B cell (primary cell): ENCODE measurements around the gene MBTPS2. TPM values are rescaled to one million over a fixed set of nuclear protein-coding genes. Genes with fewer than 3 reads are reported as not detected.

Experiments
- ATAC-seq: fragments of 200-7000 bp; cut with Tn5 transposase; one replicate; pipeline ENCODE4 v1.10.0; 2021; ENCODE audit warnings: low read depth, mild to moderate bottlenecking, moderate number of reproducible peaks, moderate library complexity
- CTCF ChIA-PET: fragments of 350-600 bp; sonication (Branson Sonifier 250); formaldehyde crosslinking; loops from one replicate; lab custom pipeline; 2021; ENCODE audit warnings: antibody characterized with exemption, inconsistent platforms; lab: Charles Lee
- POLR2A ChIA-PET: fragments of 350-600 bp; sonication (Branson Sonifier 250); formaldehyde crosslinking; loops from one replicate; lab custom pipeline; 2021; ENCODE audit warnings: antibody characterized with exemption; lab: Charles Lee
- DNase-seq: peaks from one replicate; pipeline ENCODE4 v3.0.0; 2013
- H2AFZ ChIP-seq: 2 replicates; pipeline ENCODE4 v1.6.1; 2012; ENCODE audit warnings: mild to moderate bottlenecking, low read depth, low read length; ENCODE audit not compliant: insufficient read depth, poor library complexity, severe bottlenecking
- H3K27ac ChIP-seq, 2 donors: 1 replicate in 1 of 2; 2 replicates in 1 of 2; pipeline ENCODE4 v1.5.1; 2012 to 2013; ENCODE audit warnings: low read length in 2 of 2, mild to moderate bottlenecking in 2 of 2, moderate library complexity in 1 of 2
- H3K27me3 ChIP-seq, 4 experiments: fragments of 200-600 bp in 1 of 4; sonication (generic) in 1 of 4; replicated peaks in 1 of 4; 1 replicate in 2 of 4; 2 replicates in 2 of 4; pipeline versions ENCODE4 v1.6.1 to v1.7.0; 2013 to 2016; ENCODE audit warnings: low read length in 3 of 4, mild to moderate bottlenecking in 2 of 4, mixed read lengths in 1 of 4, moderate library complexity in 1 of 4; ENCODE audit not compliant: insufficient read depth in 4 of 4, control insufficient read depth in 3 of 4; ENCODE audit errors: control extremely low read depth in 1 of 4
- H3K36me3 ChIP-seq, 2 experiments: replicated peaks in 1 of 2; 1 replicate in 1 of 2; 2 replicates in 1 of 2; pipeline versions ENCODE4 v1.6.1 to v1.7.1; 2013; ENCODE audit warnings: low read length in 1 of 2; ENCODE audit not compliant: insufficient read depth in 2 of 2, control insufficient read depth in 1 of 2; ENCODE audit errors: control extremely low read depth in 1 of 2, extremely low read depth in 1 of 2
- H3K4me1 ChIP-seq, 2 donors: fragments of 200-600 bp in 1 of 2; sonication (generic) in 1 of 2; 1 replicate in 1 of 2; 2 replicates in 1 of 2; pipeline versions ENCODE4 v1.5.1 to v1.6.1; 2013 to 2017; ENCODE audit warnings: low read length in 2 of 2; ENCODE audit not compliant: control insufficient read depth in 2 of 2, insufficient read depth in 2 of 2
- H3K4me2 ChIP-seq: replicated peaks from 2 replicates; pipeline ENCODE3; 2012; ENCODE audit warnings: mild to moderate bottlenecking, low read depth, low read length; ENCODE audit not compliant: poor library complexity, severe bottlenecking
- H3K4me3 ChIP-seq, 5 experiments: fragments of 200-600 bp in 1 of 5; sonication (generic) in 1 of 5; 1 replicate in 3 of 5; 2 replicates in 2 of 5; pipeline versions ENCODE4 v1.5.1 to v1.7.0; 2011 to 2016; ENCODE audit warnings: low read length in 4 of 5, mild to moderate bottlenecking in 4 of 5, low read depth in 2 of 5, control low read depth in 1 of 5, moderate library complexity in 1 of 5; ENCODE audit not compliant: insufficient read depth in 1 of 5; ENCODE audit errors: control extremely low read depth in 1 of 5, extremely low read depth in 1 of 5
- H3K79me2 ChIP-seq: fragments of 200-600 bp; sonication (generic); one replicate; pipeline ENCODE4 v1.6.0; 2016; ENCODE audit warnings: low read length; ENCODE audit not compliant: control insufficient read depth, insufficient read depth
- H3K9ac ChIP-seq: fragments of 200-600 bp; sonication (generic); 2 replicates; pipeline ENCODE4 v1.6.1; 2017; ENCODE audit warnings: mild to moderate bottlenecking, low read length, moderate library complexity
- H3K9me3 ChIP-seq, 3 donors: one replicate each; pipeline versions ENCODE4 v1.6.1 to v1.7.1; 2013; ENCODE audit warnings: low read length in 2 of 3; ENCODE audit not compliant: control insufficient read depth in 2 of 3, insufficient read depth in 1 of 3; ENCODE audit errors: control extremely low read depth in 1 of 3
- H4K20me1 ChIP-seq: 2 replicates; pipeline ENCODE4 v1.6.0; 2012; ENCODE audit warnings: mild to moderate bottlenecking, low read length; ENCODE audit not compliant: insufficient read depth, control insufficient read depth, poor library complexity, severe bottlenecking
- H3K27ac Mint-ChIP-seq: one replicate; pipeline ENCODE4 v1.8.0; 2021; ENCODE audit warnings: mixed read lengths
- H3K27me3 Mint-ChIP-seq: one replicate; pipeline ENCODE4 v1.8.0; 2021; ENCODE audit warnings: mixed read lengths
- H3K4me1 Mint-ChIP-seq: one replicate; pipeline ENCODE4 v1.8.0; 2021; ENCODE audit warnings: mixed read lengths
- H3K4me3 Mint-ChIP-seq: one replicate; pipeline ENCODE4 v1.8.0; 2021; ENCODE audit warnings: mixed read lengths
- H3K9me3 Mint-ChIP-seq: one replicate; pipeline ENCODE4 v1.8.0; 2022; ENCODE audit warnings: mixed read lengths; ENCODE audit not compliant: insufficient read depth
- EZH2 ChIP-seq: IDR thresholded peaks from 2 replicates; pipeline ENCODE4 v1.6.1; 2012; ENCODE audit warnings: borderline replicate concordance, low read depth, mild to moderate bottlenecking, moderate library complexity, low read length; ENCODE audit not compliant: insufficient read depth, poor library complexity, severe bottlenecking
- WGBS: methylation state at CpG from one replicate; pipeline ENCODE4 v1.1.5; 2013; ENCODE audit warnings: missing lambda C conversion rate; ENCODE audit not compliant: insufficient coverage; 5-methylcytosine and 5-hydroxymethylcytosine counted together
- intact Hi-C: fragments of 100-400 bp; cut with micrococcal nuclease; formaldehyde crosslinking; loops from one replicate; pipeline ENCODE4 v1.10.0; 2022
- polyA plus RNA-seq: library from polyadenylated mRNA; depleted of rRNA; stranded (reverse); fragments of >200 nt; gene quantifications from 2 replicates; pipeline ENCODE4 v1.2.3, GENCODE V29; 2012
- total RNA-seq, 2 donors: library from RNA; stranded (reverse); fragments of 120-200 nt in 1 of 2; gene quantifications; 1 replicate in 1 of 2; 2 replicates in 1 of 2; pipeline versions ENCODE4 v1.2.3 to v1.2.4, GENCODE V29; 2013 to 2022
- TF ChIP-seq, protein P1 (sequence below): fragments of 200-600 bp; IDR thresholded peaks from one replicate; pipeline ENCODE4 v1.8.0; 2022; ENCODE audit warnings: antibody characterized with exemption, mild to moderate bottlenecking

Gene MBTPS2
- total and polyA plus RNA-seq, 2 donors (not counting 1 experiment from before 2014, with no cell fraction given) = 1.8 to 8.2 TPM

DNA sequence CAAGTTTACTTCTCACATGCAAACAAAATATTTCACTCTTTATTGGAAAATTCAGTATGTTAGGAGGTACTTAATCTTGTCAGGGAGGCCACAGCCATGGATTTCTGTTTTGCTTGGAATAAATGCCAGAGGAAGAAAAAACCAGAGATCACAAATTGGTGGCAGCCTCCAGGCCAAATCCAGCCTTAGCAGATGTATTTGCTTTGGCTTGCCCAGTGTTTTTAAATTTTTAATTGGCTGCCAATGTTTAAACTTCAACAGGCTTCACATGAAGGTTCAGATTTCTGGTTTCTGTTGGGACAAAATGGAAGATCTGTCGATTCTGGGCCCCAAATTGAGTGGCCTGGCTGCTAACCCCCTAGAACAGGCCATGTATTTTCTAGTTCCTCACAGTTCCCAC lies 35.6 kb downstream of the MBTPS2 start:
- ChIA-PET CTCF (no interaction called here), POLR2A (no interaction called here)
- Histone ChIP-seq H3K4me2 (no peak overlapping the region), H3K4me1 (no peaks in the 10 kb centered on the region), H4K20me1 (no peaks in the 10 kb centered on the region), H2AFZ (no peak overlapping the region), H3K27me3 (no peaks in the 10 kb centered on the region), H3K4me3 (no peak overlapping the region), H3K9me3 (no peaks in the 10 kb centered on the region), H3K36me3 (peaks cover 0 to 3% of the 10 kb centered on the region in 2 experiments), H3K9ac (no peak overlapping the region), H3K27ac (no peak overlapping the region), H3K79me2 (no peaks in the 10 kb centered on the region)
- Mint-ChIP-seq H3K9me3 (no peaks in the 10 kb centered on the region), H3K4me1 (no peaks in the 10 kb centered on the region), H3K4me3 (no peak overlapping the region), H3K27me3 (no peaks in the 10 kb centered on the region), H3K27ac (no peak overlapping the region)
- intact Hi-C loops = no loop called here
- ATAC-seq = no peak
- no peak for DNase-seq
- WGBS = 100% methylated on average over 1 of the region's 1 CpG
- TF ChIP-seq, protein P1, sequence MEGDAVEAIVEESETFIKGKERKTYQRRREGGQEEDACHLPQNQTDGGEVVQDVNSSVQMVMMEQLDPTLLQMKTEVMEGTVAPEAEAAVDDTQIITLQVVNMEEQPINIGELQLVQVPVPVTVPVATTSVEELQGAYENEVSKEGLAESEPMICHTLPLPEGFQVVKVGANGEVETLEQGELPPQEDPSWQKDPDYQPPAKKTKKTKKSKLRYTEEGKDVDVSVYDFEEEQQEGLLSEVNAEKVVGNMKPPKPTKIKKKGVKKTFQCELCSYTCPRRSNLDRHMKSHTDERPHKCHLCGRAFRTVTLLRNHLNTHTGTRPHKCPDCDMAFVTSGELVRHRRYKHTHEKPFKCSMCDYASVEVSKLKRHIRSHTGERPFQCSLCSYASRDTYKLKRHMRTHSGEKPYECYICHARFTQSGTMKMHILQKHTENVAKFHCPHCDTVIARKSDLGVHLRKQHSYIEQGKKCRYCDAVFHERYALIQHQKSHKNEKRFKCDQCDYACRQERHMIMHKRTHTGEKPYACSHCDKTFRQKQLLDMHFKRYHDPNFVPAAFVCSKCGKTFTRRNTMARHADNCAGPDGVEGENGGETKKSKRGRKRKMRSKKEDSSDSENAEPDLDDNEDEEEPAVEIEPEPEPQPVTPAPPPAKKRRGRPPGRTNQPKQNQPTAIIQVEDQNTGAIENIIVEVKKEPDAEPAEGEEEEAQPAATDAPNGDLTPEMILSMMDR = no peak
- no peak for TF ChIP-seq EZH2

DNA sequence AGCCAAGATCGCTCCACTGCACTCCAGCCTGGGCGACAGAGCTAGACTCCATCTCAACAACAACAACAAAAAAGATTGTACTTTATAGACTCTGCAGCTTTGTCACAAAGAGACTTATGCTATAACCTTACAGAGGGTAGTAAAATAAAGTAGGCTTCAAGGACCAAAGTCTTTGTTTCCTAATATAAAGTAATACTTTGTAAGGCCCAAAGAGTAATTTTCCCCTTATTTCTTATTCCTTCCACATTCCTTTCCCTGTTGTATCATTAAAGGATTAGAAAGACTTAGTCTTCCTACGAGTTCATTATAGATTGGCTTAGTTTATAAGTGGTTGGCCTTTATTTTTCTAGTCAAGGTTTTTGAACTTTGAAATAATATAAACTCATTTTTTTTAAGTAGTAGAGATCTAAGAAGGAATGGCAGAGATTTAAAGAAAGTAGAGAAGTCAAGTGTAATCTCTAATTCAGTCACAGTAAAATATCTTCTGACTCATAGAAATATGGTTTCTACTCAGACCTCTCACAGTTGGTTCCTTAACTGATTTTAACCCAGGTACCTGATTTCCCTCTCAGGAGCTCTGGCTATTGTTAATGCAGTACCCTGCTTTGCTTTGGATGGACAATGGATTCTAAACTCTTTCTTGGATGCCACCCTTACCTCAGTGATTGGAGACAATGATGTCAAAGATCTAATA lies 42.6 kb downstream of the MBTPS2 start:
- no peak overlapping the region for H3K4me2 ChIP-seq
- Mint-ChIP-seq H3K4me1 (no peaks in the 10 kb centered on the region), H3K4me3 (no peak overlapping the region), H3K27me3 (no peaks in the 10 kb centered on the region), H3K9me3 (no peaks in the 10 kb centered on the region), H3K27ac (no peak overlapping the region)
- H3K4me1 ChIP-seq = no peaks in the 10 kb centered on the region
- CTCF ChIA-PET = no interaction called here
- no CpG with 5 or more reads among the region's 3 CpGs for WGBS
- H3K36me3 ChIP-seq = peaks cover 0 to 5% of the 10 kb centered on the region in 2 experiments
- ATAC-seq (no peak), DNase-seq (no peak)
- POLR2A ChIA-PET = no interaction called here
- H3K4me3 ChIP-seq = no peak overlapping the region
- no peak overlapping the region for H3K9ac ChIP-seq
- H3K27me3 ChIP-seq = no peaks in the 10 kb centered on the region
- TF ChIP-seq EZH2 = no peak
- TF ChIP-seq, protein P1 = no peak
- no peaks in the 10 kb centered on the region for H4K20me1 ChIP-seq
- intact Hi-C loops = no loop called here
- H2AFZ ChIP-seq = no peak overlapping the region
- no peaks in the 10 kb centered on the region for H3K79me2 ChIP-seq
- no peak overlapping the region for H3K27ac ChIP-seq
- H3K9me3 ChIP-seq = no peaks in the 10 kb centered on the region
